GM12878 (cell line): Measurements from ENCODE around the gene CCDC14. TPM values are rescaled to one million over a fixed set of nuclear protein-coding genes. Genes with fewer than 3 reads are reported as not detected.

ENCODE experiments used
- ATAC-seq: fragments of 200-7000 bp; cut with Tn5 transposase; 3 replicates; pipeline ENCODE4 v1.9.1; 2020; ENCODE audit warnings: mild to moderate bottlenecking, moderate library complexity
- BruUV-seq: library from RNA; stranded (reverse); fragments of 400-500 nt; replicated peaks from 2 replicates; lab custom pipeline; 2021; lab: Mats Ljungman, UMichigan
- CTCF ChIA-PET: fragments of 300-600 bp; sonication (Branson Sonifier 250); formaldehyde crosslinking; extraction: SDS; loops from one replicate; lab custom pipeline; 2021; ENCODE audit warnings: inconsistent platforms; lab: Yijun Ruan, JAX
- POLR2A ChIA-PET: fragments of 350-600 bp; formaldehyde crosslinking; extraction: SDS; loops from one replicate; lab custom pipeline; 2021; ENCODE audit warnings: inconsistent platforms; lab: Charles Lee
- RAD21 ChIA-PET: fragments of 300-600 bp; sonication (Branson Sonifier 250); formaldehyde crosslinking; loops from one replicate; lab custom pipeline; 2023; ENCODE audit warnings: antibody characterized with exemption; ENCODE audit not compliant: unreplicated experiment; lab: Charles Lee
- SMC1A ChIA-PET: fragments of 300-600 bp; sonication (Branson Sonifier 250); formaldehyde crosslinking; loops from one replicate; lab custom pipeline; 2023; ENCODE audit not compliant: unreplicated experiment, uncharacterized antibody; lab: Charles Lee
- DNase-seq: peaks from one replicate; pipeline ENCODE4 v3.0.0-alpha.2; 2011; ENCODE audit warnings: low read depth, low spot score
- FAIRE-seq: peaks from 3 replicates; lab custom pipeline; 2011; peaks lifted over from hg19 to GRCh38; lab: Jason Lieb, UNC
- H2AFZ ChIP-seq: 2 replicates; pipeline ENCODE4 v1.6.0; 2011; ENCODE audit warnings: low read depth, low read length, control low read depth; ENCODE audit not compliant: control insufficient read depth
- H3K27ac ChIP-seq: 2 replicates; pipeline ENCODE4 v1.5.1; 2011; ENCODE audit warnings: control low read depth; ENCODE audit not compliant: control insufficient read depth, insufficient read depth
- H3K27me3 ChIP-seq, 2 experiments: replicated peaks in 1 of 2; 2 replicates each; pipeline versions ENCODE4 v1.6.0 to v1.6.1; 2011; ENCODE audit warnings: low read length in 1 of 2; ENCODE audit not compliant: control insufficient read depth in 2 of 2, insufficient read depth in 2 of 2
- H3K36me3 ChIP-seq, 2 experiments: 2 replicates each; pipeline ENCODE4 v1.5.1; 2011; ENCODE audit warnings: low read length in 1 of 2; ENCODE audit not compliant: control insufficient read depth in 2 of 2, insufficient read depth in 2 of 2
- H3K4me1 ChIP-seq: 2 replicates; pipeline ENCODE4 v1.6.1; 2011; ENCODE audit warnings: mild to moderate bottlenecking, low read length, moderate library complexity, mixed read lengths; ENCODE audit not compliant: control insufficient read depth, insufficient read depth
- H3K4me2 ChIP-seq: 2 replicates; pipeline ENCODE4 v1.6.0; 2011; ENCODE audit warnings: control low read depth; ENCODE audit not compliant: control insufficient read depth, insufficient read depth
- H3K4me3 ChIP-seq: fragments of 200-600 bp; sonication (generic); 2 replicates; pipeline ENCODE4 v1.5.1; 2016
- H3K79me2 ChIP-seq: 2 replicates; pipeline ENCODE4 v1.6.0; 2011; ENCODE audit warnings: low read length; ENCODE audit not compliant: control insufficient read depth, insufficient read depth
- H3K9ac ChIP-seq: 2 replicates; pipeline ENCODE4 v1.8.0; 2011; ENCODE audit warnings: low read length, control low read depth, mixed read lengths; ENCODE audit not compliant: control insufficient read depth, insufficient read depth
- H3K9me3 ChIP-seq: replicated peaks from 3 replicates; pipeline ENCODE4 v1.5.1; 2011; ENCODE audit warnings: mild to moderate bottlenecking, low read length; ENCODE audit not compliant: control insufficient read depth, insufficient read depth
- H4K20me1 ChIP-seq: 2 replicates; pipeline ENCODE4 v1.6.0; 2011; ENCODE audit not compliant: control insufficient read depth, insufficient read depth
- ATF7 ChIP-seq: fragments of 450-650 bp; IDR thresholded peaks from 2 replicates; pipeline ENCODE4 v1.6.1; 2016; ENCODE audit warnings: low read depth, mild to moderate bottlenecking
- BACH1 ChIP-seq: fragments of 450-650 bp; IDR thresholded peaks from 2 replicates; pipeline ENCODE4 v1.6.1; 2017; ENCODE audit warnings: mild to moderate bottlenecking, borderline replicate concordance
- FOXK2 ChIP-seq: fragments of 450-650 bp; IDR thresholded peaks from 2 replicates; pipeline ENCODE4 v1.6.1; 2017; ENCODE audit warnings: mild to moderate bottlenecking, moderate library complexity
- HCFC1 ChIP-seq: fragments of 150-350 bp; IDR thresholded peaks from 2 replicates; pipeline ENCODE4 v1.6.1; 2014; ENCODE audit warnings: low read length
- RAD21 ChIP-seq: IDR thresholded peaks from 2 replicates; pipeline ENCODE4 v1.6.1; 2011; ENCODE audit warnings: mild to moderate bottlenecking, low read depth, low read length, moderate library complexity; ENCODE audit not compliant: insufficient read depth
- RAD51 ChIP-seq: fragments of 450-650 bp; IDR thresholded peaks from 2 replicates; pipeline ENCODE4 v1.6.1; 2016; ENCODE audit warnings: moderate library complexity, mild to moderate bottlenecking, inconsistent platforms
- RBBP5 ChIP-seq: fragments of 200-600 bp; sonication (generic); conservative IDR thresholded peaks from 2 replicates; pipeline ENCODE4 v1.6.1; 2016
- RCOR1 ChIP-seq: conservative IDR thresholded peaks from 2 replicates; pipeline ENCODE4 v1.6.1; 2012; ENCODE audit warnings: low read depth, low read length, improper control_type of control experiment
- SMAD5 ChIP-seq: IDR thresholded peaks from 2 replicates; pipeline ENCODE4 v1.6.1; 2016; ENCODE audit warnings: antibody characterized with exemption, low read depth
- WGBS: methylation state at CpG from one replicate; pipeline ENCODE4 v1.1.6; 2016; ENCODE audit warnings: low lambda C conversion rate; ENCODE audit not compliant: insufficient replicate concordance, insufficient coverage; ENCODE audit errors: missing lambda C conversion rate; 5-methylcytosine and 5-hydroxymethylcytosine counted together
- in situ Hi-C: fragments of 300-500 bp; cut with MboI; formaldehyde crosslinking; loops from 9 replicates; pipeline ENCODE4 v1.14.3; 2018; ENCODE audit warnings: mixed read lengths
- intact Hi-C: fragments of 100-400 bp; cut with micrococcal nuclease; formaldehyde crosslinking; loops from one replicate; pipeline ENCODE4 v1.14.2; 2022; ENCODE audit not compliant: unreplicated experiment
- polyA plus RNA-seq, 11 experiments: library from polyadenylated mRNA; depleted of rRNA in 4 of 11; unstranded in 6 of 11; stranded (reverse) in 5 of 11; fragments of >200 nt; fragmentation: Nextera tagmentation in 4 of 11; fragmentation: Illumina TruSeq in 1 of 11; extraction: Ambion mirVana in 4 of 11; extraction: Trizol in 1 of 11; gene quantifications; 1 replicate in 1 of 11; 2 replicates in 10 of 11; pipeline versions ENCODE4 v1.2.1 to v1.2.3, GENCODE V29; 2011 to 2016; ENCODE audit warnings: inconsistent platforms in 2 of 11, missing spikeins in 2 of 11, low read depth in 1 of 11
- total RNA-seq, 4 experiments: library from RNA; depleted of rRNA in 3 of 4; stranded (reverse); fragments of >200 nt in 3 of 4; fragmentation: Illumina TruSeq in 1 of 4; extraction: Trizol in 1 of 4; gene quantifications; 2 replicates each; pipeline versions ENCODE4 v1.2.1 to v1.2.3, GENCODE V29; 2013 to 2021
- TF ChIP-seq, protein P1 (sequence below): fragments of 450-650 bp; IDR thresholded peaks from 2 replicates; pipeline ENCODE4 v1.6.1; 2017; ENCODE audit warnings: mild to moderate bottlenecking, moderate library complexity
- TF ChIP-seq, protein P2 (sequence below): fragments of 450-650 bp; IDR thresholded peaks from 2 replicates; pipeline ENCODE4 v1.6.1; 2016; ENCODE audit warnings: mild to moderate bottlenecking
- TF ChIP-seq, protein P3 (sequence below): fragments of 450-650 bp; IDR thresholded peaks from 2 replicates; pipeline ENCODE4 v1.6.1; 2016; ENCODE audit warnings: mild to moderate bottlenecking

CCDC14 gene
- total and polyA plus RNA-seq, 10 of the 15 experiments (the other 5 are each of a cell fraction or from before 2014, with no cell fraction given): 15.9 to 104 (median 43.0) TPM

DNA sequence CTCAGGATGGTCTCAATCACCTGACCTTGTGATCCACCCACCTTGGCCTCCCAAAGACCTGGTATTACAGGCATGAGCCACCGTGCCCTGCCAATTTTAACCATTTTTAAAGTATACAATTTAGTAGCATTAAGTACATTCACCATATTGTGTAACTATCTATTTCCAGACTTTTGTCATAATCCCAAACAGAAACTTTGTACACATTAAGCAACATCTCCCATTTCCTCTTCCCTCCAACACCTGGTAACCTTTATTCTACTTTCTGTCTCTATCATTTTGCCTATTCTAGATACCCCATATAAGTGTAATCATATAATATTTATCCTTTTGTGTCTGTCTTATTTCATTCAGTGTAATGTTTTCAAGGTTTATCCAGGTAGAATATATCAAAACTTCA lies 68.0 kb downstream of the CCDC14 start:
- Histone ChIP-seq H2AFZ (no peak overlapping the region), H3K4me1 (no peaks in the 10 kb centered on the region), H3K4me3 (no peak overlapping the region), H3K4me2 (no peak overlapping the region), H3K79me2 (no peaks in the 10 kb centered on the region), H3K36me3 (no peaks in the 10 kb centered on the region), H3K27me3 (no peaks in the 10 kb centered on the region; a peak in 1 of 4 replicates), H4K20me1 (no peaks in the 10 kb centered on the region), H3K9ac (no peak overlapping the region), H3K9me3 (no peaks in the 10 kb centered on the region; the same call in 2 of the 3 replicates), H3K27ac (no peak overlapping the region)
- DNase-seq (no peak), ATAC-seq (no peak), FAIRE-seq (no peak)
- ChIA-PET SMC1A (no interaction called here), CTCF (interaction anchor here (0.6 kb wide), 1 partner anchor 147 kb away, joined by 3 read pairs; no protein-coding TSS in a partner anchor), POLR2A (no interaction called here), RAD21 (no interaction called here)
- intact Hi-C loops: no loop called here
- BruUV-seq: no TSS peak
- 58% methylated on average over 1 of the region's 1 CpG for WGBS
- in situ Hi-C loops: no loop called here
- TF ChIP-seq BACH1: no peak
- no peak for TF ChIP-seq FOXK2
- TF ChIP-seq, protein P1, sequence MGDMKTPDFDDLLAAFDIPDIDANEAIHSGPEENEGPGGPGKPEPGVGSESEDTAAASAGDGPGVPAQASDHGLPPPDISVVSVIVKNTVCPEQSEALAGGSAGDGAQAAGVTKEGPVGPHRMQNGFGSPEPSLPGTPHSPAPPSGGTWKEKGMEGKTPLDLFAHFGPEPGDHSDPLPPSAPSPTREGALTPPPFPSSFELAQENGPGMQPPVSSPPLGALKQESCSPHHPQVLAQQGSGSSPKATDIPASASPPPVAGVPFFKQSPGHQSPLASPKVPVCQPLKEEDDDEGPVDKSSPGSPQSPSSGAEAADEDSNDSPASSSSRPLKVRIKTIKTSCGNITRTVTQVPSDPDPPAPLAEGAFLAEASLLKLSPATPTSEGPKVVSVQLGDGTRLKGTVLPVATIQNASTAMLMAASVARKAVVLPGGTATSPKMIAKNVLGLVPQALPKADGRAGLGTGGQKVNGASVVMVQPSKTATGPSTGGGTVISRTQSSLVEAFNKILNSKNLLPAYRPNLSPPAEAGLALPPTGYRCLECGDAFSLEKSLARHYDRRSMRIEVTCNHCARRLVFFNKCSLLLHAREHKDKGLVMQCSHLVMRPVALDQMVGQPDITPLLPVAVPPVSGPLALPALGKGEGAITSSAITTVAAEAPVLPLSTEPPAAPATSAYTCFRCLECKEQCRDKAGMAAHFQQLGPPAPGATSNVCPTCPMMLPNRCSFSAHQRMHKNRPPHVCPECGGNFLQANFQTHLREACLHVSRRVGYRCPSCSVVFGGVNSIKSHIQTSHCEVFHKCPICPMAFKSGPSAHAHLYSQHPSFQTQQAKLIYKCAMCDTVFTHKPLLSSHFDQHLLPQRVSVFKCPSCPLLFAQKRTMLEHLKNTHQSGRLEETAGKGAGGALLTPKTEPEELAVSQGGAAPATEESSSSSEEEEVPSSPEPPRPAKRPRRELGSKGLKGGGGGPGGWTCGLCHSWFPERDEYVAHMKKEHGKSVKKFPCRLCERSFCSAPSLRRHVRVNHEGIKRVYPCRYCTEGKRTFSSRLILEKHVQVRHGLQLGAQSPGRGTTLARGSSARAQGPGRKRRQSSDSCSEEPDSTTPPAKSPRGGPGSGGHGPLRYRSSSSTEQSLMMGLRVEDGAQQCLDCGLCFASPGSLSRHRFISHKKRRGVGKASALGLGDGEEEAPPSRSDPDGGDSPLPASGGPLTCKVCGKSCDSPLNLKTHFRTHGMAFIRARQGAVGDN: no peak
- TF ChIP-seq, protein P2, sequence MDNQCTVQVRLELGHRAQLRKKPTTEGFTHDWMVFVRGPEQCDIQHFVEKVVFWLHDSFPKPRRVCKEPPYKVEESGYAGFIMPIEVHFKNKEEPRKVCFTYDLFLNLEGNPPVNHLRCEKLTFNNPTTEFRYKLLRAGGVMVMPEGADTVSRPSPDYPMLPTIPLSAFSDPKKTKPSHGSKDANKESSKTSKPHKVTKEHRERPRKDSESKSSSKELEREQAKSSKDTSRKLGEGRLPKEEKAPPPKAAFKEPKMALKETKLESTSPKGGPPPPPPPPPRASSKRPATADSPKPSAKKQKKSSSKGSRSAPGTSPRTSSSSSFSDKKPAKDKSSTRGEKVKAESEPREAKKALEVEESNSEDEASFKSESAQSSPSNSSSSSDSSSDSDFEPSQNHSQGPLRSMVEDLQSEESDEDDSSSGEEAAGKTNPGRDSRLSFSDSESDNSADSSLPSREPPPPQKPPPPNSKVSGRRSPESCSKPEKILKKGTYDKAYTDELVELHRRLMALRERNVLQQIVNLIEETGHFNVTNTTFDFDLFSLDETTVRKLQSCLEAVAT: no peak
- no peak for TF ChIP-seq RAD21
- TF ChIP-seq SMAD5: no peak
- no peak for TF ChIP-seq RCOR1
- TF ChIP-seq, protein P3, sequence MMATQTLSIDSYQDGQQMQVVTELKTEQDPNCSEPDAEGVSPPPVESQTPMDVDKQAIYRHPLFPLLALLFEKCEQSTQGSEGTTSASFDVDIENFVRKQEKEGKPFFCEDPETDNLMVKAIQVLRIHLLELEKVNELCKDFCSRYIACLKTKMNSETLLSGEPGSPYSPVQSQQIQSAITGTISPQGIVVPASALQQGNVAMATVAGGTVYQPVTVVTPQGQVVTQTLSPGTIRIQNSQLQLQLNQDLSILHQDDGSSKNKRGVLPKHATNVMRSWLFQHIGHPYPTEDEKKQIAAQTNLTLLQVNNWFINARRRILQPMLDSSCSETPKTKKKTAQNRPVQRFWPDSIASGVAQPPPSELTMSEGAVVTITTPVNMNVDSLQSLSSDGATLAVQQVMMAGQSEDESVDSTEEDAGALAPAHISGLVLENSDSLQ: no peak
- no peak for TF ChIP-seq HCFC1
- no peak for TF ChIP-seq RAD51
- no peak for TF ChIP-seq RBBP5
- no peak for TF ChIP-seq ATF7
